ENCODE data around the gene GSK3A. TPM values are rescaled to one million over a fixed set of nuclear protein-coding genes. Genes with fewer than 3 reads are reported as not detected.
"Not testable (repeated sequence)": the region's sequence is repeated elsewhere in the genome, so short reads cannot be mapped to it uniquely, and the experiment has no call there.

The GSK3A gene
- total RNA-seq, 1 donor from 2014 or later = 5.2 TPM

GRCh38 chr19:42269478-42270345 is 27.3 kb upstream of the GSK3A start:
- peak overlapping the region; percentile 87 to 94 (median 89) for H3K9ac ChIP-seq (ENCODE audit: low read depth in 1 of 3, low read length in 3 of 3)

DNA sequence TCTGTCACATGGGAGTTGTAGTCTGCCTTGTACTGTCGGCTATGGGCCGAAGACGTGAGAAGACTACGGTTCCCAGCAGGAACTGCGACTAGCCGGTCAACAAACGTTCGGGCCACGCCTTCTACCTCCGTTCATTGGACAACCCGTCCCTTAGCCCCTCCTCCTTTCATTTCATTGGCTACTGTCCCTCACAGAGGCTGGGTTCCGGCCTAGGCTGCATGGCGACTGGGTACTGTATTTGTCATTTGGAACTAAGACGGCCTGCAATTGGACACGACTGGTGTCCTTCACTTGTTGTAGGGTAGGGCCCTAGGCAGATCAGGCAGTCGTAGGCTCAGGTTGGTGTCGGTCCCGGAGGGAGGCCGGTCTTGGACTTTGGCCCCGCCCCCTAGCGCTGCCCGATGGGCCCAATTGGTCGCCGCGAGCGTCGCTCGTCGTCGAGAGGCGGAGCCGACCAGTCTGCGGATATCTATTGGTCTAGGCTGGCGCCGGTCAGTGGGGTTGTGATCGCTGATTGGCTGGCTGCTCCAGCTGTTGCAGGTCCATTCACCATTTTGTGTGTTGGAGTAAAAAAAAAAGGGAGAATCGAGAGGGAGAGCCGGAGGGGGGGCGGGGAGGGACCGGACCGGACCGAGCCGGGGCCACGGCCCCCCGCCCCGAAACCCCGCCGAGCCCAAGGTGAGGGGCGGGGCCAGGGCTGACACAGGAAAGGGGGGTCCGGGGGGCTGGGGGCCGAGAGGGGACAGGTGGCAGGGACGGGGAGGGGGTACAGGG is 26.5 kb upstream of the GSK3A start, which contains the start of gene CIC:
TSS of gene CIC (plus strand) at position 549 of the 774 bp plus-strand sequence. CDS start 2,532 bp downstream, outside the sequence.
- H3K27ac ChIP-seq (ENCODE audit: low read depth, low read length) = peak within 1 kb of the TSS; percentile 99
- H3K4me1 ChIP-seq (ENCODE audit: control insufficient read depth in 3 of 3, insufficient read depth in 3 of 3, low read length in 3 of 3) = peaks cover 29 to 42% (median 38%) of the 10 kb centered on the region in 3 donors
- peaks cover 10 to 24% (median 13%) of the 10 kb centered on the region in 3 donors for H3K36me3 ChIP-seq (ENCODE audit: control insufficient read depth in 3 of 3, insufficient read depth in 3 of 3, low read length in 3 of 3)
- H3K4me3 ChIP-seq (ENCODE audit: low read length in 3 of 3) = peak within 1 kb of the TSS; percentile 82 to 93 (median 91)
- H3K9ac ChIP-seq (ENCODE audit: low read depth in 1 of 3, low read length in 3 of 3) = peak within 1 kb of the TSS; percentile 94 to 99 (median 98)
- no peaks in the 10 kb centered on the region for H3K9me3 ChIP-seq (ENCODE audit: control insufficient read depth in 3 of 3, low read length in 3 of 3)
- no peaks in the 10 kb centered on the region for H3K27me3 ChIP-seq (ENCODE audit: control insufficient read depth in 3 of 3, insufficient read depth in 3 of 3, low read length in 3 of 3)

More at GRCh38 chr19:42269478-42270345, 27.3 kb upstream of the GSK3A start:
- peaks cover 33 to 48% (median 43%) of the 10 kb centered on the region in 3 donors for H3K4me1 ChIP-seq (ENCODE audit: control insufficient read depth in 3 of 3, insufficient read depth in 3 of 3, low read length in 3 of 3)
- H3K9me3 ChIP-seq (ENCODE audit: control insufficient read depth in 3 of 3, low read length in 3 of 3) = no peaks in the 10 kb centered on the region
- peaks cover 18 to 31% (median 20%) of the 10 kb centered on the region in 3 donors for H3K36me3 ChIP-seq (ENCODE audit: control insufficient read depth in 3 of 3, insufficient read depth in 3 of 3, low read length in 3 of 3)
- peak overlapping the region; percentile 96 for H3K27ac ChIP-seq (ENCODE audit: low read depth, low read length)
- H3K4me3 ChIP-seq (ENCODE audit: low read length in 3 of 3) = peak overlapping the region; percentile 75 to 91 (median 76)
- no peaks in the 10 kb centered on the region for H3K27me3 ChIP-seq (ENCODE audit: control insufficient read depth in 3 of 3, insufficient read depth in 3 of 3, low read length in 3 of 3)

- Histone ChIP-seq H3K4me1 (ENCODE audit: control insufficient read depth in 3 of 3, insufficient read depth in 3 of 3, low read length in 3 of 3) (peaks cover 29 to 40% (median 38%) of the 10 kb centered on the region in 3 donors), H3K9me3 (ENCODE audit: control insufficient read depth in 3 of 3, low read length in 3 of 3) (no peaks in the 10 kb centered on the region), H3K9ac (ENCODE audit: low read depth in 1 of 3, low read length in 3 of 3) (peak overlapping the region; percentile 94 to 99 (median 98)), H3K4me3 (ENCODE audit: low read length in 3 of 3) (peak overlapping the region; percentile 82 to 93 (median 91)), H3K36me3 (ENCODE audit: control insufficient read depth in 3 of 3, insufficient read depth in 3 of 3, low read length in 3 of 3) (peaks cover 4 to 17% (median 7%) of the 10 kb centered on the region in 3 donors), H3K27me3 (ENCODE audit: control insufficient read depth in 3 of 3, insufficient read depth in 3 of 3, low read length in 3 of 3) (no peaks in the 10 kb centered on the region), H3K27ac (ENCODE audit: low read depth, low read length) (peak overlapping the region; percentile 99)
Measured at GRCh38 chr19:42268142-42268703, 25.8 kb upstream of the GSK3A start.

- H3K4me1 ChIP-seq (ENCODE audit: control insufficient read depth in 3 of 3, insufficient read depth in 3 of 3, low read length in 3 of 3) = peaks cover 29 to 38% (median 36%) of the 10 kb centered on the region in 3 donors
- peak overlapping the region; percentile 99 for H3K27ac ChIP-seq (ENCODE audit: low read depth, low read length)
- H3K9me3 ChIP-seq (ENCODE audit: control insufficient read depth in 3 of 3, low read length in 3 of 3) = no peaks in the 10 kb centered on the region
- peak overlapping the region; percentile 83 to 99 (median 96) for H3K9ac ChIP-seq (ENCODE audit: low read depth in 1 of 3, low read length in 3 of 3)
- H3K27me3 ChIP-seq (ENCODE audit: control insufficient read depth in 3 of 3, insufficient read depth in 3 of 3, low read length in 3 of 3) = no peaks in the 10 kb centered on the region
- H3K4me3 ChIP-seq (ENCODE audit: low read length in 3 of 3) = peak overlapping the region; percentile 71 to 87 (median 87)
- H3K36me3 ChIP-seq (ENCODE audit: control insufficient read depth in 3 of 3, insufficient read depth in 3 of 3, low read length in 3 of 3) = peaks cover 4 to 12% (median 4%) of the 10 kb centered on the region in 3 donors
Measured at GRCh38 chr19:42267644-42268141, 25.3 kb upstream of the GSK3A start.

- not testable (repeated sequence) for H3K27me3 ChIP-seq (ENCODE audit: control insufficient read depth in 3 of 3, insufficient read depth in 3 of 3, low read length in 3 of 3); H3K4me3 ChIP-seq (ENCODE audit: low read length in 3 of 3); H3K36me3 ChIP-seq (ENCODE audit: control insufficient read depth in 3 of 3, insufficient read depth in 3 of 3, low read length in 3 of 3); H3K9me3 ChIP-seq (ENCODE audit: control insufficient read depth in 3 of 3, low read length in 3 of 3)
- Histone ChIP-seq H3K27ac (ENCODE audit: low read depth, low read length) (peak overlapping the region; percentile 99), H3K4me1 (ENCODE audit: control insufficient read depth in 3 of 3, insufficient read depth in 3 of 3, low read length in 3 of 3) (peaks cover 29 to 33% (median 31%) of the 10 kb centered on the region in 3 donors), H3K9ac (ENCODE audit: low read depth in 1 of 3, low read length in 3 of 3) (peak overlapping the region in 1 of 3 donors; percentile 96)
Measured at GRCh38 chr19:42266928-42267603, 24.7 kb upstream of the GSK3A start.

DNA sequence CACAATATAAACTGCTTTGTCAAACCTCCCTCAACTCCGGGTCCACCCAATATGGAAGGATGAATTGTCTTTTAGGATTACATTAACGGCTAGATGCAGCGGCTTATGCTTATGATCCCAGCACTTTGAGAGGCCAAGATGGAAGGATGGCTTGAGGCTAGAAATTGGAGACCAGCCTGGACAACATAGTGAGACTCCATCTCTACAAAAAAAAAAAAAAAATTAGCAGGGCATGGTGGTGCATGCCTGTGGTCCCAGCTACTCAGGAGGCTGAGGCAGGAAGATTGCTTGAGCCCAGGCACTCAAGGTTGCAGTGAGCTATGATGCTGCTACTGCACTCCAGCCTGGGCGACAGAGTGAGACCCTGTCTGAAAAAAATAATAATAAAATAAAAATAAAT is 23.7 kb upstream of the GSK3A start:
- peaks cover 21 to 23% (median 23%) of the 10 kb centered on the region in 3 donors for H3K4me1 ChIP-seq (ENCODE audit: control insufficient read depth in 3 of 3, insufficient read depth in 3 of 3, low read length in 3 of 3)
- not testable (repeated sequence) for H3K27ac ChIP-seq (ENCODE audit: low read depth, low read length); H3K4me3 ChIP-seq (ENCODE audit: low read length in 3 of 3); H3K27me3 ChIP-seq (ENCODE audit: control insufficient read depth in 3 of 3, insufficient read depth in 3 of 3, low read length in 3 of 3); H3K36me3 ChIP-seq (ENCODE audit: control insufficient read depth in 3 of 3, insufficient read depth in 3 of 3, low read length in 3 of 3); H3K9me3 ChIP-seq (ENCODE audit: control insufficient read depth in 3 of 3, low read length in 3 of 3); H3K9ac ChIP-seq (ENCODE audit: low read depth in 1 of 3, low read length in 3 of 3)

DNA sequence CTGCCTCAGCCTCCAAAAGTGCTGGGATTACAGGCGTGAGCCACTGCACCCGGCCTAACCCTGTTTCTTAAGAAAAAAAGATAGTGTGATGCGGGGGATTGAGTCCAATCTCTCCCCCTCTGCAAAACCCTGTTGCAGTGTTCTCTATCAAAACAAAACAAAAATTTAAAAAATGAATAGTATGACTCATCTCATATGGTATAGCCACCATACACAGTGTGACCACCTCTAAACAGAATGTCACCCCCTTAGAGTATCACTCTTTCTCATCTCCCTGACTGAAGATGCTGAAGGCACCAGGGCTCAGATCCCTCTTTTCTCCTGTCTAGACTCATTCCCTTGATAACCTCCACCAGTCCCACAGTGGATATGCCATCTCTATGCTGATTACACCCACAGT is 19.4 kb upstream of the GSK3A start:
- H3K4me1 ChIP-seq (ENCODE audit: control insufficient read depth in 3 of 3, insufficient read depth in 3 of 3, low read length in 3 of 3) = no peaks in the 10 kb centered on the region

DNA sequence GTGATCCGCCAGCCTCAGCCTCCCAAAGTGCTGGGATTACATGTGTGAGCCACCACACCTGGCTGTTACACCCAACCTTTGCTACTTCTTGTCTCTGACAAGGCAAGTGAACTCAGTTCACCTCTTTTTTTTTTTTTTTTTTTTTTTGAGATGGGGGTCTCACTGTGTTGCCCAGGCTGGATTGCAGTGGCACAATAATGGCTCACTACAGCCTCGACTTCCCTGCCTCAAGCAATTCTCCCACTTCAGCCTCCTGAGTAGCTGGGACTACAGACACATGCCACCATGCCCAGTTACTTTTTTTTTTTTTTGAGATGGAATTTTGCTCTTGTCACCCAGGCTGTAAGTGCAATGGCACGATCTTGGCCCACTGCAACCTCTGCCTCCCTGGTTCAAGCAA is 15.4 kb upstream of the GSK3A start:
- H3K27ac ChIP-seq (ENCODE audit: low read depth, low read length); H3K36me3 ChIP-seq (ENCODE audit: control insufficient read depth in 3 of 3, insufficient read depth in 3 of 3, low read length in 3 of 3); H3K9me3 ChIP-seq (ENCODE audit: control insufficient read depth in 3 of 3, low read length in 3 of 3); H3K4me3 ChIP-seq (ENCODE audit: low read length in 3 of 3); H3K9ac ChIP-seq (ENCODE audit: low read depth in 1 of 3, low read length in 3 of 3): not testable (repeated sequence)
- Histone ChIP-seq H3K4me1 (ENCODE audit: control insufficient read depth in 3 of 3, insufficient read depth in 3 of 3, low read length in 3 of 3) (peaks cover 5 to 14% (median 11%) of the 10 kb centered on the region in 3 donors), H3K27me3 (ENCODE audit: control insufficient read depth in 3 of 3, insufficient read depth in 3 of 3, low read length in 3 of 3) (peaks cover 0 to 23% (median 14%) of the 10 kb centered on the region in 3 donors)

More for the DNA sequence above, 19.4 kb upstream of the GSK3A start:
- Histone ChIP-seq H3K9me3 (ENCODE audit: control insufficient read depth in 3 of 3, low read length in 3 of 3) (no peaks in the 10 kb centered on the region), H3K27me3 (ENCODE audit: control insufficient read depth in 3 of 3, insufficient read depth in 3 of 3, low read length in 3 of 3) (peaks cover 0 to 4% (median 2%) of the 10 kb centered on the region in 3 donors), H3K9ac (ENCODE audit: low read depth in 1 of 3, low read length in 3 of 3) (no peak overlapping the region), H3K27ac (ENCODE audit: low read depth, low read length) (no peak overlapping the region), H3K36me3 (ENCODE audit: control insufficient read depth in 3 of 3, insufficient read depth in 3 of 3, low read length in 3 of 3) (no peaks in the 10 kb centered on the region), H3K4me3 (ENCODE audit: low read length in 3 of 3) (no peak overlapping the region)
